MM.1S (cell line): ENCODE measurements around the gene IRAG1.

Experiments used
- DNase-seq: peaks from one replicate; pipeline ENCODE4 v3.0.0-alpha.2; 2015
- H2AFZ ChIP-seq: fragments of 300-600 bp; sonication (generic); 2 replicates; pipeline ENCODE4 v1.6.0; 2016; ENCODE audit warnings: antibody characterized with exemption, low read length
- H3F3A ChIP-seq: fragments of 300-600 bp; sonication (generic); 2 replicates; pipeline ENCODE4 v1.6.1; 2016; ENCODE audit warnings: mild to moderate bottlenecking, antibody characterized with exemption, low read length, moderate library complexity, mixed read lengths; ENCODE audit not compliant: insufficient read depth
- H3K27ac ChIP-seq: fragments of 300-600 bp; sonication (generic); 2 replicates; pipeline ENCODE4 v1.5.1; 2016; ENCODE audit warnings: mild to moderate bottlenecking, low read length
- H3K27me3 ChIP-seq: fragments of 300-600 bp; sonication (generic); replicated peaks from 2 replicates; pipeline ENCODE4 v1.6.0; 2016; ENCODE audit warnings: low read length; ENCODE audit not compliant: insufficient read depth
- H3K36me3 ChIP-seq: fragments of 300-600 bp; sonication (generic); replicated peaks from 2 replicates; pipeline ENCODE4 v1.6.1; 2016; ENCODE audit warnings: mild to moderate bottlenecking, low read length, mixed read lengths; ENCODE audit not compliant: insufficient read depth
- H3K4me1 ChIP-seq: fragments of 300-600 bp; sonication (generic); 2 replicates; pipeline ENCODE4 v1.6.1; 2016; ENCODE audit warnings: low read length, mixed read lengths
- H3K4me2 ChIP-seq: fragments of 300-600 bp; sonication (generic); 2 replicates; pipeline ENCODE4 v1.6.0; 2016; ENCODE audit warnings: low read depth, low read length
- H3K4me3 ChIP-seq: fragments of 300-600 bp; sonication (generic); 2 replicates; pipeline ENCODE4 v1.5.1; 2016; ENCODE audit warnings: low read length, mixed read lengths
- H3K79me2 ChIP-seq: fragments of 300-600 bp; sonication (generic); 2 replicates; pipeline ENCODE4 v1.6.1; 2016; ENCODE audit warnings: mixed run types, low read length, mixed read lengths
- H3K9ac ChIP-seq: fragments of 300-600 bp; sonication (generic); 2 replicates; pipeline ENCODE4 v1.6.1; 2016; ENCODE audit warnings: low read length, mixed read lengths
- H3K9me2 ChIP-seq: fragments of 300-600 bp; sonication (generic); replicated peaks from 2 replicates; pipeline ENCODE4 v1.6.1; 2016; ENCODE audit warnings: mild to moderate bottlenecking, low read length, mixed read lengths; ENCODE audit not compliant: insufficient read depth
- H3K9me3 ChIP-seq: fragments of 300-600 bp; sonication (generic); replicated peaks from 2 replicates; pipeline ENCODE4 v1.6.1; 2016; ENCODE audit warnings: mild to moderate bottlenecking, low read length, mixed read lengths; ENCODE audit not compliant: insufficient read depth
- H4K20me1 ChIP-seq: fragments of 300-600 bp; sonication (generic); 2 replicates; pipeline ENCODE4 v1.6.1; 2016; ENCODE audit warnings: mild to moderate bottlenecking, low read length, moderate library complexity, mixed read lengths; ENCODE audit not compliant: insufficient read depth
- CTCF ChIP-seq: fragments of 300-600 bp; sonication (generic); IDR thresholded peaks from 2 replicates; pipeline ENCODE4 v1.5.1; 2016; ENCODE audit warnings: antibody characterized with exemption, low read length, mixed read lengths
- EZH2 ChIP-seq: fragments of 300-600 bp; sonication (generic); optimal IDR thresholded peaks from 2 replicates; pipeline ENCODE3; 2017; ENCODE audit warnings: low read depth, mild to moderate bottlenecking, antibody characterized with exemption, low read length, mixed read lengths
- EZH2phosphoT487 ChIP-seq: fragments of 300-600 bp; sonication (generic); IDR thresholded peaks from 2 replicates; pipeline ENCODE4 v1.6.1; 2018; ENCODE audit warnings: antibody characterized with exemption, low read length

IRAG1 gene

GRCh38 chr11:10701982-10702381 is 8.4 kb upstream of the IRAG1 start:
- Histone ChIP-seq H3K9me3 (no peaks in the 10 kb centered on the region), H3K79me2 (no peaks in the 10 kb centered on the region), H2AFZ (no peak overlapping the region), H3K27ac (no peak overlapping the region), H3K4me2 (no peak overlapping the region), H3K27me3 (no peaks in the 10 kb centered on the region), H3K9me2 (no peaks in the 10 kb centered on the region), H3K4me3 (no peak overlapping the region), H3K4me1 (no peaks in the 10 kb centered on the region), H3K36me3 (no peaks in the 10 kb centered on the region), H3K9ac (no peak overlapping the region), H4K20me1 (no peaks in the 10 kb centered on the region), H3F3A (no peaks in the 10 kb centered on the region)
- no peak for TF ChIP-seq EZH2
- no peak for DNase-seq

- Histone ChIP-seq H3K9ac (no peak overlapping the region), H3K79me2 (no peaks in the 10 kb centered on the region), H3K27me3 (no peaks in the 10 kb centered on the region), H3K4me2 (no peak overlapping the region), H3K9me2 (no peaks in the 10 kb centered on the region), H3K36me3 (no peaks in the 10 kb centered on the region), H3K4me1 (no peaks in the 10 kb centered on the region), H3K4me3 (no peak overlapping the region), H3K27ac (no peak overlapping the region), H3K9me3 (no peaks in the 10 kb centered on the region), H3F3A (no peaks in the 10 kb centered on the region), H4K20me1 (no peaks in the 10 kb centered on the region), H2AFZ (no peak overlapping the region)
- no peak for DNase-seq
- TF ChIP-seq EZH2 (no peak), EZH2phosphoT487 (no peak), CTCF (no peak)
Observed at GRCh38 chr11:10699072-10699471, 5.5 kb upstream of the IRAG1 start.

- no peak for TF ChIP-seq EZH2
- no peak for TF ChIP-seq EZH2phosphoT487
- no peak for TF ChIP-seq CTCF
- Histone ChIP-seq H3K9me2 (no peaks in the 10 kb centered on the region), H3K4me2 (no peak overlapping the region), H3F3A (no peaks in the 10 kb centered on the region), H3K79me2 (no peaks in the 10 kb centered on the region), H4K20me1 (no peaks in the 10 kb centered on the region), H3K9ac (no peak overlapping the region), H3K27ac (no peak overlapping the region), H3K4me3 (no peak overlapping the region), H3K9me3 (no peaks in the 10 kb centered on the region), H3K36me3 (no peaks in the 10 kb centered on the region), H3K4me1 (no peaks in the 10 kb centered on the region), H2AFZ (no peak overlapping the region), H3K27me3 (no peaks in the 10 kb centered on the region)
- DNase-seq, result no peak
Observed at GRCh38 chr11:10697323-10697620, 3.7 kb upstream of the IRAG1 start.

- Histone ChIP-seq H4K20me1 (no peaks in the 10 kb centered on the region), H3K27ac (no peak overlapping the region), H3K36me3 (no peaks in the 10 kb centered on the region), H2AFZ (no peak overlapping the region), H3K79me2 (no peaks in the 10 kb centered on the region), H3K4me2 (no peak overlapping the region), H3K9ac (no peak overlapping the region), H3K27me3 (no peaks in the 10 kb centered on the region), H3K4me3 (no peak overlapping the region), H3K4me1 (no peaks in the 10 kb centered on the region), H3K9me2 (no peaks in the 10 kb centered on the region), H3F3A (no peaks in the 10 kb centered on the region), H3K9me3 (no peaks in the 10 kb centered on the region)
- no peak for DNase-seq
- TF ChIP-seq EZH2 (no peak), EZH2phosphoT487 (no peak), CTCF (no peak)
Observed at GRCh38 chr11:10696468-10697322, 3.1 kb upstream of the IRAG1 start.
